22Rv1 (cell line): ENCODE data around the gene ADH7.

Experiments
- ZFX ChIP-seq: fragments of 450-650 bp; IDR thresholded peaks from 2 replicates; pipeline ENCODE4 v1.6.1; 2017; ENCODE audit warnings: antibody characterized with exemption, borderline replicate concordance
- TF ChIP-seq, protein P1 (sequence below): fragments of 450-650 bp; IDR thresholded peaks from 2 replicates; pipeline ENCODE4 v1.5.1; 2017; ENCODE audit warnings: mild to moderate bottlenecking

DNA sequence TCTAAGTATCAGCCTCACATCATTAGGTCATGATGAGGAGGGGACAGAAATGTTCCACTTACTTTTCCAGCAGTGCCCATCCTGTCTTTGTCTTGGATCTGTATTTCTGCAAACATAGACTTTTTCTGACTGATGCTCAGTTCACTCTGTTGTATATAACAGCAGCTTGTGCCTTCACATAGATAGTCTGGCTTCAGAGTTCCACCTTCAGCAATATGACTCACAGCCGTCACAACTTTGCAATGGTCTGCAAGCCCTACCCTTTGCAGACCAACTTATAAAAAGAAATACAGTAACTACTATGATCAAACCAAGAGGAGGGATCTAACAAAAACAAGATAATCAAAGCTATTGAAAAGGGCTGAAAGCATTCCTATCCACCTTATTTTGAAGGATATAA, at the start of gene ADH7:
- TF ChIP-seq, protein P1, sequence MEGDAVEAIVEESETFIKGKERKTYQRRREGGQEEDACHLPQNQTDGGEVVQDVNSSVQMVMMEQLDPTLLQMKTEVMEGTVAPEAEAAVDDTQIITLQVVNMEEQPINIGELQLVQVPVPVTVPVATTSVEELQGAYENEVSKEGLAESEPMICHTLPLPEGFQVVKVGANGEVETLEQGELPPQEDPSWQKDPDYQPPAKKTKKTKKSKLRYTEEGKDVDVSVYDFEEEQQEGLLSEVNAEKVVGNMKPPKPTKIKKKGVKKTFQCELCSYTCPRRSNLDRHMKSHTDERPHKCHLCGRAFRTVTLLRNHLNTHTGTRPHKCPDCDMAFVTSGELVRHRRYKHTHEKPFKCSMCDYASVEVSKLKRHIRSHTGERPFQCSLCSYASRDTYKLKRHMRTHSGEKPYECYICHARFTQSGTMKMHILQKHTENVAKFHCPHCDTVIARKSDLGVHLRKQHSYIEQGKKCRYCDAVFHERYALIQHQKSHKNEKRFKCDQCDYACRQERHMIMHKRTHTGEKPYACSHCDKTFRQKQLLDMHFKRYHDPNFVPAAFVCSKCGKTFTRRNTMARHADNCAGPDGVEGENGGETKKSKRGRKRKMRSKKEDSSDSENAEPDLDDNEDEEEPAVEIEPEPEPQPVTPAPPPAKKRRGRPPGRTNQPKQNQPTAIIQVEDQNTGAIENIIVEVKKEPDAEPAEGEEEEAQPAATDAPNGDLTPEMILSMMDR: no peak
- no peak for TF ChIP-seq ZFX
